Vagina (tissue), 2 donors: ENCODE results near the gene CARS2. TPM values are rescaled to one million over a fixed set of nuclear protein-coding genes. Genes with fewer than 3 reads are reported as not detected.

Experiments used
- DNase-seq, 2 donors: peaks; one replicate each; pipeline ENCODE4 v3.0.0-alpha.2; 2017; ENCODE audit errors: extremely low spot score in 2 of 2
- H3K27ac ChIP-seq: fragments of 200-600 bp; sonication (generic); one replicate; pipeline ENCODE4 v1.5.1; 2019
- H3K27me3 ChIP-seq: fragments of 200-600 bp; sonication (generic); one replicate; pipeline ENCODE4 v1.5.1; 2019
- H3K36me3 ChIP-seq, 2 donors: fragments of 200-600 bp; sonication (generic); one replicate each; pipeline ENCODE4 v1.5.1; 2017 to 2019
- H3K4me1 ChIP-seq: fragments of 200-600 bp; sonication (generic); one replicate; pipeline ENCODE4 v1.5.1; 2019
- H3K4me3 ChIP-seq, 2 donors: fragments of 200-600 bp; sonication (generic); 1 replicate in 1 of 2; 2 replicates in 1 of 2; pipeline ENCODE4 v1.5.1; 2016 to 2019
- H3K9me3 ChIP-seq: fragments of 200-600 bp; sonication (generic); one replicate; pipeline ENCODE4 v1.5.1; 2019
- CTCF ChIP-seq, 3 experiments: fragments of 450-650 bp in 2 of 3; fragments of 200-600 bp in 1 of 3; sonication (generic) in 1 of 3; IDR thresholded peaks; one replicate each; pipeline ENCODE4 v1.5.1; 2017 to 2019; ENCODE audit warnings: antibody characterized with exemption in 3 of 3, mild to moderate bottlenecking in 2 of 3, moderate library complexity in 2 of 3
- POLR2A ChIP-seq, 2 donors: fragments of 450-650 bp; IDR thresholded peaks; one replicate each; pipeline ENCODE4 v1.6.1; 2017; ENCODE audit warnings: antibody characterized with exemption in 2 of 2, mild to moderate bottlenecking in 2 of 2, moderate library complexity in 2 of 2
- POLR2AphosphoS5 ChIP-seq, 2 donors: sonication (generic); formaldehyde crosslinking; IDR thresholded peaks; one replicate each; pipeline ENCODE4 v1.9.0; 2017; ENCODE audit warnings: antibody characterized with exemption in 2 of 2, mild to moderate bottlenecking in 2 of 2, low read depth in 1 of 2; ENCODE audit not compliant: insufficient read depth in 1 of 2
- intact Hi-C: fragments of 100-400 bp; cut with DNase I; formaldehyde crosslinking; loops from one replicate; pipeline ENCODE4 v1.15.1; 2023
- total RNA-seq: library from RNA; depleted of rRNA; stranded (reverse); fragments of >200 nt; gene quantifications from one replicate; pipeline ENCODE4 v1.2.3, GENCODE V29; 2016

Gene CARS2
- total RNA-seq, 1 donor from 2014 or later, result 65.1 TPM

- no peaks in the 10 kb centered on the region for H3K27me3 ChIP-seq
- H3K36me3 ChIP-seq, result peaks cover 0 to 23% of the 10 kb centered on the region in 2 donors
- H3K4me3 ChIP-seq, result no peak overlapping the region
- no peaks in the 10 kb centered on the region for H3K9me3 ChIP-seq
- no peak for DNase-seq
- H3K4me1 ChIP-seq, result no peaks in the 10 kb centered on the region
- no peak overlapping the region for H3K27ac ChIP-seq
- intact Hi-C loops, result no loop called here
- TF ChIP-seq POLR2AphosphoS5 (IDR thresholded peaks at IDR 0.05; ENCODE audit: insufficient read depth in 1 of 2, low read depth in 1 of 2) (no peak), CTCF (IDR thresholded peaks at IDR 0.05) (no peak), POLR2A (IDR thresholded peaks at IDR 0.05) (no peak)
These were observed 55.5 kb downstream of the CARS2 start for GRCh38 chr13:110650436-110650835.

- DNase-seq, result no peak
- no peak overlapping the region for H3K4me3 ChIP-seq
- intact Hi-C loops, result no loop called here
These were observed 56.4 kb downstream of the CARS2 start for GRCh38 chr13:110649551-110649950.

GRCh38 chr13:110648848-110649421 lies 57.0 kb downstream of the CARS2 start:
- Histone ChIP-seq H3K27me3 (no peaks in the 10 kb centered on the region), H3K27ac (no peak overlapping the region), H3K9me3 (no peaks in the 10 kb centered on the region), H3K36me3 (peaks cover 0 to 25% of the 10 kb centered on the region in 2 donors), H3K4me1 (no peaks in the 10 kb centered on the region), H3K4me3 (no peak overlapping the region)
- intact Hi-C loops, result no loop called here
- no peak for TF ChIP-seq POLR2AphosphoS5 (IDR thresholded peaks at IDR 0.05; ENCODE audit: insufficient read depth in 1 of 2, low read depth in 1 of 2)
- no peak for TF ChIP-seq CTCF (IDR thresholded peaks at IDR 0.05)
- no peak for TF ChIP-seq POLR2A (IDR thresholded peaks at IDR 0.05)
- no peak for DNase-seq

More at GRCh38 chr13:110649551-110649950, 56.4 kb downstream of the CARS2 start:
- H3K27me3 ChIP-seq, result no peaks in the 10 kb centered on the region
- no peaks in the 10 kb centered on the region for H3K4me1 ChIP-seq
- TF ChIP-seq POLR2AphosphoS5 (IDR thresholded peaks at IDR 0.05; ENCODE audit: insufficient read depth in 1 of 2, low read depth in 1 of 2) (no peak), CTCF (IDR thresholded peaks at IDR 0.05) (no peak), POLR2A (IDR thresholded peaks at IDR 0.05) (no peak)
- H3K36me3 ChIP-seq, result peaks cover 0 to 24% of the 10 kb centered on the region in 2 donors
- H3K9me3 ChIP-seq, result no peaks in the 10 kb centered on the region
- no peak overlapping the region for H3K27ac ChIP-seq

GRCh38 chr13:110648146-110648819 lies 57.6 kb downstream of the CARS2 start:
- intact Hi-C loops, result no loop called here
- no peak overlapping the region for H3K27ac ChIP-seq
- H3K4me3 ChIP-seq, result no peak overlapping the region
- no peak for DNase-seq
- no peaks in the 10 kb centered on the region for H3K27me3 ChIP-seq
- H3K9me3 ChIP-seq, result no peaks in the 10 kb centered on the region
- no peaks in the 10 kb centered on the region for H3K4me1 ChIP-seq
- peaks cover 0 to 31% of the 10 kb centered on the region in 2 donors for H3K36me3 ChIP-seq
- TF ChIP-seq CTCF (IDR thresholded peaks at IDR 0.05), result no peak
- no peak for TF ChIP-seq POLR2AphosphoS5 (IDR thresholded peaks at IDR 0.05; ENCODE audit: insufficient read depth in 1 of 2, low read depth in 1 of 2)
- no peak for TF ChIP-seq POLR2A (IDR thresholded peaks at IDR 0.05)

- H3K36me3 ChIP-seq, result peaks cover 0 to 36% of the 10 kb centered on the region in 2 donors
- no peaks in the 10 kb centered on the region for H3K27me3 ChIP-seq
- H3K27ac ChIP-seq, result no peak overlapping the region
- no peaks in the 10 kb centered on the region for H3K9me3 ChIP-seq
- intact Hi-C loops, result no loop called here
- TF ChIP-seq POLR2A (IDR thresholded peaks at IDR 0.05) (no peak), CTCF (IDR thresholded peaks at IDR 0.05) (no peak), POLR2AphosphoS5 (IDR thresholded peaks at IDR 0.05; ENCODE audit: insufficient read depth in 1 of 2, low read depth in 1 of 2) (no peak)
- no peaks in the 10 kb centered on the region for H3K4me1 ChIP-seq
- no peak overlapping the region for H3K4me3 ChIP-seq
- DNase-seq, result no peak
These were observed 58.6 kb downstream of the CARS2 start for GRCh38 chr13:110647365-110647737.
